ENCODE measurements around the gene PRDX5. TPM values are rescaled to one million over a fixed set of nuclear protein-coding genes. Genes with fewer than 3 reads are reported as not detected.

The PRDX5 gene
- total RNA-seq, 4 donors from 2014 or later: 179 to 260 (median 181) TPM

- Histone ChIP-seq H3K4me3 (peak overlapping the region in 1 of 2 donors; percentile 89), H3K27ac (no peak overlapping the region), H3K36me3 (peaks cover 0 to 52% of the 10 kb centered on the region in 2 donors), H3K4me1 (peaks cover 0 to 41% (median 20%) of the 10 kb centered on the region in 3 donors), H3K9me3 (no peaks in the 10 kb centered on the region), H3K27me3 (no peaks in the 10 kb centered on the region)
- WGBS, 2 donors (ENCODE audit: low coverage in 1 of 2): 65% methylated on average over 4 of the region's 13 CpGs; no CpG with 5 or more reads in 1 of the 2 donors
- ATAC-seq: no peak
- TF ChIP-seq CTCF (IDR thresholded peaks at IDR 0.05) (no peak), POLR2AphosphoS5 (IDR thresholded peaks at IDR 0.05) (no peak), EP300 (IDR thresholded peaks at IDR 0.05) (no peak), POLR2A (IDR thresholded peaks at IDR 0.05) (no peak)
These were observed 42.6 kb downstream of the PRDX5 start for GRCh38 chr11:64360448-64360921.

- Histone ChIP-seq H3K36me3 (peaks cover 0 to 63% of the 10 kb centered on the region in 2 donors), H3K9me3 (no peaks in the 10 kb centered on the region), H3K27ac (no peak overlapping the region), H3K4me1 (peaks cover 0 to 35% (median 20%) of the 10 kb centered on the region in 3 donors), H3K4me3 (no peak overlapping the region), H3K27me3 (no peaks in the 10 kb centered on the region)
- TF ChIP-seq POLR2AphosphoS5 (IDR thresholded peaks at IDR 0.05) (no peak), POLR2A (IDR thresholded peaks at IDR 0.05) (no peak), CTCF (IDR thresholded peaks at IDR 0.05) (no peak), EP300 (IDR thresholded peaks at IDR 0.05) (no peak)
- no peak for ATAC-seq
- WGBS, 2 donors (ENCODE audit: low coverage in 1 of 2): 85 to 88% methylated on average over 5 to 8 of the region's 18 CpGs
These were observed 43.7 kb downstream of the PRDX5 start for GRCh38 chr11:64361659-64362058.

GRCh38 chr11:64362339-64362738 lies 44.4 kb downstream of the PRDX5 start:
- Histone ChIP-seq H3K36me3 (peaks cover 0 to 70% of the 10 kb centered on the region in 2 donors), H3K4me3 (no peak overlapping the region), H3K27me3 (no peaks in the 10 kb centered on the region), H3K9me3 (no peaks in the 10 kb centered on the region), H3K27ac (no peak overlapping the region), H3K4me1 (peaks cover 0 to 32% (median 20%) of the 10 kb centered on the region in 3 donors)
- no peak for ATAC-seq
- WGBS, 2 donors (ENCODE audit: low coverage in 1 of 2): 89 to 100% methylated on average over 1 to 10 of the region's 10 CpGs
- TF ChIP-seq EP300 (IDR thresholded peaks at IDR 0.05) (no peak), POLR2A (IDR thresholded peaks at IDR 0.05) (no peak), POLR2AphosphoS5 (IDR thresholded peaks at IDR 0.05) (no peak), CTCF (IDR thresholded peaks at IDR 0.05) (no peak)

GRCh38 chr11:64364435-64364834 lies 46.5 kb downstream of the PRDX5 start:
- no peak overlapping the region for H3K27ac ChIP-seq
- no peak for ATAC-seq
- peaks cover 0 to 15% (median 11%) of the 10 kb centered on the region in 3 donors for H3K4me1 ChIP-seq
- TF ChIP-seq POLR2A (IDR thresholded peaks at IDR 0.05) (no peak), CTCF (IDR thresholded peaks at IDR 0.05) (no peak), POLR2AphosphoS5 (IDR thresholded peaks at IDR 0.05) (no peak), EP300 (IDR thresholded peaks at IDR 0.05) (no peak)
- peaks cover 0 to 91% of the 10 kb centered on the region in 2 donors for H3K36me3 ChIP-seq
- H3K9me3 ChIP-seq: no peaks in the 10 kb centered on the region
- 91 to 92% methylated on average over 3 to 6 of the region's 6 CpGs for WGBS, 2 donors (ENCODE audit: low coverage in 1 of 2)
- H3K4me3 ChIP-seq: no peak overlapping the region
- H3K27me3 ChIP-seq: no peaks in the 10 kb centered on the region

- WGBS, 2 donors (ENCODE audit: low coverage in 1 of 2): 81% methylated on average over 2 of the region's 4 CpGs; no CpG with 5 or more reads in 1 of the 2 donors
- Histone ChIP-seq H3K4me1 (peaks cover 0 to 10% (median 6%) of the 10 kb centered on the region in 3 donors), H3K36me3 (peaks cover 0 to 96% of the 10 kb centered on the region in 2 donors), H3K27ac (no peak overlapping the region), H3K9me3 (no peaks in the 10 kb centered on the region), H3K27me3 (no peaks in the 10 kb centered on the region), H3K4me3 (no peak overlapping the region)
- ATAC-seq: no peak
- no peak for TF ChIP-seq EP300 (IDR thresholded peaks at IDR 0.05)
- no peak for TF ChIP-seq POLR2AphosphoS5 (IDR thresholded peaks at IDR 0.05)
- TF ChIP-seq POLR2A (IDR thresholded peaks at IDR 0.05): no peak
- TF ChIP-seq CTCF (IDR thresholded peaks at IDR 0.05): no peak
These were observed 47.0 kb downstream of the PRDX5 start for GRCh38 chr11:64364911-64365310.
